Stomach (tissue), 4 donors: ENCODE data around the gene HOXA6.

Source experiments
- CTCF ChIP-seq, 7 experiments: fragments of 450-650 bp in 4 of 7; fragments of 200-600 bp in 3 of 7; sonication (generic) in 3 of 7; IDR thresholded peaks; one replicate each; pipeline ENCODE4 v1.5.1; 2016 to 2019; ENCODE audit warnings: antibody characterized with exemption in 7 of 7, control low read depth in 2 of 7, mild to moderate bottlenecking in 1 of 7
- EP300 ChIP-seq: sonication (generic); formaldehyde crosslinking; IDR thresholded peaks from one replicate; pipeline ENCODE4 v1.6.1; 2017; ENCODE audit warnings: antibody characterized with exemption
- POLR2A ChIP-seq, 4 donors: fragments of 450-650 bp; IDR thresholded peaks; one replicate each; pipeline ENCODE4 v1.6.1; 2016; ENCODE audit warnings: antibody characterized with exemption in 4 of 4, control low read depth in 2 of 4, mild to moderate bottlenecking in 1 of 4, moderate library complexity in 1 of 4
- POLR2AphosphoS5 ChIP-seq, 3 donors: sonication (generic); formaldehyde crosslinking; IDR thresholded peaks; one replicate each; pipeline ENCODE4 v1.6.1; 2016; ENCODE audit warnings: antibody characterized with exemption in 3 of 3

DNA sequence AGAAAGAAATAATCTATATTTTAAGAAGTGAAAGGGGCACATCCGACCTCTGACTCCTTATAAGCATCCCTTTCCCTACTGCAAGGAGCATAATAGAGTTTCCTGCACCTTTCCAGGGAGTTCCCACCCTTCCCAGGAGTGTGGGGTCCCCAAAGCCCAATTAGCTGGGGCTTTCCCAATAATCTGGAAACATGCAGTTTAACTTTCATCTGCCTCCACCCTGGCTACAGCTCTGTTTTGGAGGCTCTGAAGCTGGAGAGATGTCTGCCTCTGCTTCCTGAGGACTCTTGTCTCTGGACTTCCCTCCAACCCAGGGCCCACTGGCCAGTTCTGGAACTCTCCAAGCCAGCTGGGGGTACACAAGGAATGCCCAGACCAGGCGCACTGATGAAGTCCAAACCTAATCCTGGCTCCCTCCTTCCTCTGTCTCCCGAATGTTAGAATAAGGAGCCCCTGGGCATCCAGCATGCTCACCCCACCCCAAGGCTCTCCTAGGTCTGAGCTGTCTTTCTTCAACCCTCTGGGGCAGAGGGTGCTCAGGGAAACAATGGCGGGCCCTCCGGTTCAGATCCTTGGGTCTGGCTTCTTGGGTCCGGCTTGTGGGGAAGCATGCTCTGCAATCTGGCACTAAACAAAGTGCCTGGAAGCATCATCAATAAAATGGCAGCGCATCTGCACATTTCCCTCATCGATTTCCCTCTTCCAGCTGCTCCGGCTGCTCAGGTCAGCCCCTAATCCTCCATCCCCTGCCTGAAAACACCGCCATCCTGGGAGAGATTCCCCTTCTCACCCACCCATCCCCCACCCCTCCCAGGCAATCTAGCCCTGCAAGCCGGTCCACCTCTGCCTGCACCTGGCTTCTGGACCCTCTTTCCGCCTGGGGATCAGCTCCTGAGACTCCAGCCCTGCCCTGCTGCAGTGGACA is 30.4 kb downstream of the HOXA6 start:
- TF ChIP-seq CTCF (IDR thresholded peaks at IDR 0.05) (no peak), EP300 (no peak), POLR2AphosphoS5 (IDR thresholded peaks at IDR 0.05) (no peak), POLR2A (IDR thresholded peaks at IDR 0.05) (no peak)
